ENCODE results near the gene SPATA22. TPM values are rescaled to one million over a fixed set of nuclear protein-coding genes. Genes with fewer than 3 reads are reported as not detected.

Gene SPATA22
- polyA plus RNA-seq, 1 of the 3 experiments (the other 2 are of a cell fraction), result not detected

- no peak overlapping the region for H3K4me3 ChIP-seq (ENCODE audit: low read depth in 2 of 2, low read length in 1 of 2)
- POLR2A ChIA-PET, result no interaction called here
- no peak overlapping the region for H3K9ac ChIP-seq
Measured at GRCh38 chr17:3475251-3475685, 3.6 kb upstream of the SPATA22 start.

More at GRCh38 chr17:3475251-3475685, 3.6 kb upstream of the SPATA22 start:
- Histone ChIP-seq H2AFZ (ENCODE audit: low read depth) (no peak overlapping the region), H3F3A (replicated peaks; ENCODE audit: insufficient read depth) (no peaks in the 10 kb centered on the region), H4K20me1 (ENCODE audit: insufficient read depth) (no peaks in the 10 kb centered on the region), H3K27ac (ENCODE audit: low read depth in 2 of 2, low read length in 1 of 2) (no peak overlapping the region), H3K9me2 (no peaks in the 10 kb centered on the region), H3K9me3 (no peaks in the 10 kb centered on the region), H3K79me2 (ENCODE audit: insufficient read depth) (no peaks in the 10 kb centered on the region), H3K4me1 (ENCODE audit: control insufficient read depth in 1 of 2, insufficient read depth in 2 of 2, low read depth in 1 of 2, low read length in 1 of 2) (no peaks in the 10 kb centered on the region), H3K4me2 (no peak overlapping the region), H3K27me3 (ENCODE audit: insufficient read depth) (peaks cover 55% of the 10 kb centered on the region), H3K36me3 (replicated peaks in 1 of 2; ENCODE audit: control insufficient read depth in 1 of 2, insufficient read depth in 2 of 2, low read length in 1 of 2) (no peaks in the 10 kb centered on the region)
- CTCF ChIA-PET, result no interaction called here
- no peak for TF ChIP-seq FOXM1 (IDR thresholded peaks at IDR 0.05; ENCODE audit: low read depth)
- TF ChIP-seq NRF1 (IDR thresholded peaks at IDR 0.05; ENCODE audit: low read depth, low read length), result no peak
- TF ChIP-seq TCF12 (IDR thresholded peaks at IDR 0.05), result no peak
- TF ChIP-seq GATA2 (CRISPR knock-in tag; IDR thresholded peaks at IDR 0.05), result no peak
- TF ChIP-seq MXI1 (IDR thresholded peaks at IDR 0.05; ENCODE audit: low read depth, low read length), result no peak
- TF ChIP-seq FOXJ3 (CRISPR knock-in tag; IDR thresholded peaks at IDR 0.05), result no peak
- TF ChIP-seq IRF3 (IDR thresholded peaks at IDR 0.05; ENCODE audit: low read depth, low read length), result no peak
- TF ChIP-seq SIN3A (IDR thresholded peaks at IDR 0.05; ENCODE audit: borderline replicate concordance, low read depth, low read length), result no peak
- TF ChIP-seq GABPA (IDR thresholded peaks at IDR 0.05; ENCODE audit: low read depth), result no peak
- no peak for TF ChIP-seq RCOR1 (IDR thresholded peaks at IDR 0.05; ENCODE audit: low read length)
- TF ChIP-seq RXRA (IDR thresholded peaks at IDR 0.05; ENCODE audit: borderline replicate concordance, low read depth), result no peak
- TF ChIP-seq ELF1 (IDR thresholded peaks at IDR 0.05), result no peak
- TF ChIP-seq USF2 (IDR thresholded peaks at IDR 0.05; ENCODE audit: borderline replicate concordance, low read depth, low read length), result no peak
- TF ChIP-seq TEAD4 (IDR thresholded peaks at IDR 0.05; ENCODE audit: borderline replicate concordance, insufficient read depth), result no peak
- TF ChIP-seq CTCF (IDR thresholded peaks at IDR 0.05), result no peak
- no peak for TF ChIP-seq YY1 (IDR thresholded peaks at IDR 0.05; ENCODE audit: low read depth)
- TF ChIP-seq CHD2 (IDR thresholded peaks at IDR 0.05; ENCODE audit: low read length, partially characterized antibody), result no peak
- WGBS (ENCODE audit: low lambda C conversion rate), result 28% methylated on average over 4 of the region's 4 CpGs
- DNase-seq, result no peak
